ENCODE data around the gene NTRK2.
"Not testable (repeated sequence)": the region's sequence is repeated elsewhere in the genome, so short reads cannot be mapped to it uniquely, and the experiment has no call there.

NTRK2 gene

DNA sequence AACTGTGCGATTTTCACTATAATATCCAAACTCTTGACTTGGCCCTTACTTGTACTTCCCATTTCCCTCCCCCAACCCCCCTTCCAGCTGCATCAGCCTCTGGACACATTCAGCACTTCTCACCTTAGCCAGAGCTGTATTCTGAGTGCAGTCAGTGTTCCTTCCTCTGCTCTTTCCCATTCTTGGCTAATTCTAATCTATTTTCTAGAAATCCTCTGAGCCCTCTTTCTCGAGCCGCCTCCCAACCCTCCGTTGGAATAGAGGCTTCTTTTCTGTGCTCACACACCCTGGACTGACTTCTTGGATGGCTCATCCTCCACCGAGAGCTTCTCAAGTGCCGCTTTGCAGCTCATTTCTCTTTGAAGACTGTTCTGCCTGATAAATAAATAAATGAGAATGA, 188.8 kb downstream of the NTRK2 start:
- DNase-seq: no peak

DNA sequence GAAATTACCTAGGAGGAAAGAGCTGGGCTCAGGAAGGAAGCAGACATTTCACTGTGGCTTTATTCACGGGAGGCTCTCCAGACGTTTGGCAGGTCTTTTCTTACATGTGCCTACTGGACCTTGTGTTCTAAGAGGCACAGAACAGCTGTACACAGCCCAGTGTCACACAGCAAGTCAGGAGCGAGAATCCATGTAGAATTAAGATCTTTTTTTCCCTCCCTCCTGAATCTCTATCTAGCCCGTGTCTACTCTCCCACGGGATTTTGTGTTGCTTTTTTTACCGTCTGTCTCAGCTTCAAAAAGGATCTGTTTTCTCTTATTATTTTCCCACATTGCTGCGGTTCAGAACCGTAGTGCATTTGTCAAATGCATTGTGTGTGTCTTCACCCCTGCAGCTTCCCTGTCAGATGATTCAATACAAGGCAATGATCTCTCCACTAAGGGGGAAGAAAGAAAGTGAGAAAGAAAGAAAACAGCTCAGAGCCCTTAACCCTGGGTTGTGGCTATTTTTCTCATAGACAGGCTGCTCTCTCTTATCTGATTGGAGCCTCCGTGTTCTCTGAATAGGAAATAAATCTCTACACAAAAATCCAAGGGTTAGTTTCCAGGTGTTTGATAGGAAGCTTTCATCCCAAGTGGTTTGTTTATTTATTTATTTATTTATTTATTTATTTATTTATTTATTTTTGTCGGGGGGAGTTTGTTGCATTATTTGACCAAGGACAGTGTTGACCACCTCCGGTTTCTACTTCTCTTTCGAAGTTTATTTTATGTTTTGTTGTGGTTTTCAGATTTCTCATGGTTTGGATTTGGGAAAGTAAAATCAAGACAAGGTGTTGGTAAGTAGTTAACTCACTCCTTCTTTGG, 191.0 kb downstream of the NTRK2 start:
- no peak for DNase-seq

DNA sequence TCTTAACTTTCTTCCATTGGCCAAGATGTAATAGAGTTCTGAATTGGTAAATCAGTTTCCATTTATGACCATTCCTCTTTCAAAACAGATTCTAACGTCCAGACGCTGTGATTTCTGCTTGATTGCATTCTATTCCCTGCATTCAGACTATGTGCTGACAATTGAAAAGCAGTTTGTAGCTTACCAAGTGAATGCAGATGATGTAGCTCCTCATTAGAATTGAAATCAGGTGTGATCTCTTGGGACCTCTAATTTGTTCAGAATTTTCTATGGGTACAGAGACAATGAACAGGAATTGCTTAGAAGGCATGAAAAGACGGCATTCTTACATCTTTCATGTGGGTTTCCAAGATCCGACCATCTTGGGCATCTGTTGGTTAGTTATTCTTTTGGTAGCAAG, 191.9 kb downstream of the NTRK2 start:
- DNase-seq: no peak

DNA sequence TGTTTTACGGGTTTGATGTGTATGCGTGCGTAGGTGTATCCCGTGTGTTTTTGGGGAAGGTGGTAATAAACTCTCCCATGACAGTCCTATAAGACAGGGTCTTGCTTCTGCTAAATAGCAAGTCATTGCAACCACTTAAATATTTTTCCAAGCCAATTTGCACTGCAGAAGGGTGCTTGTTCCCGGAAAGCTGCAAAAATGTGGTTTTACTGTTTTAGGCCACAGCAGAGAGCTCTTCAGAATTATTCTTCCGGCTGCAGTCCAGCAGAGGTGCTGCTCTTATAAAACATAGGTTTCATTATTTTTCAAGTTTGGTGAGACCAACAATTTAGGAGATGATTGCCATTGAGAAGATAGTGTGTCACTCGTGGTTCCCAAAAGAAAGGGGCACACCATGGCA, 192.8 kb downstream of the NTRK2 start:
- DNase-seq: no peak

DNA sequence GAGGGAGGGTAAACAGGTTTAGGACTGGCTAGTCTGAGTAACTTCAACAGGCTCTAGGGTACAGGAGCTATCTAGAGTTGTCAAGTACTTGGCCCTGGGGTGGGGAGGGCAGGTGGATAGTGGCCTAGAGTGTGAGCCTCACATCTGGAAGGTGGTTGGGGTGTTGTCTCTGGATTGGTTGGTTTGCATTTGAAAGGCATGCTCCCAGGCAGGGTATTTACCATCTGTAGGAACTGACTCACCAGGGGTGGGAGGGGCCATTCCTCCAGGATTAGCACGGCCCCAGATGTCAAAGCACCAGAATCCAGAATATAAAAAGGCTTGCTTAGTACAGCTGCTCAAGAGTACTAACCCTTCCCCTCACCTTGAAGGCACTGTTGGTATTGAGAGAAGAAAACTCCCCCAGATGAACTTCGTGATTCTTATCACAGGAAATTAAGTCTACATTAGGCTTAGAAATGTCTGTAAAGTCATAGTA, 193.3 kb downstream of the NTRK2 start:
- no peak for DNase-seq

DNA sequence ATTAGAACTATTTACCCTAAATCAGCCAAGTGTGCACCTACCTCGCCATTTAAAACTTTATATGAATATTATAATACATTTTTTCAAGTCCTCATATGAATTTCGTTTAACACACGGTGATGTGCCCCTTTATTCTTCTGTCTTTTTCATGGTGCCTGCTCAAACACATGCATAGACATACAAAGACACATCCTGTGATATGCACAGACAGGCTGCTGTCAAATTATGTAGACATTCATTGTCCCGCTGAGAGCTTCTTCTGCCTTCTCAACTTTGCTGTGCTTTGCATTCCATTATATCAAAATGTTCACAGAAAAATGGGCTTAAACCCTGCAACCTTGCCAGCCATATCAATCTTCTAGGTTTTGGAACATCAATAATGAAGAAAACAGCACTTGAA, 193.8 kb downstream of the NTRK2 start:
- DNase-seq: no peak

DNA sequence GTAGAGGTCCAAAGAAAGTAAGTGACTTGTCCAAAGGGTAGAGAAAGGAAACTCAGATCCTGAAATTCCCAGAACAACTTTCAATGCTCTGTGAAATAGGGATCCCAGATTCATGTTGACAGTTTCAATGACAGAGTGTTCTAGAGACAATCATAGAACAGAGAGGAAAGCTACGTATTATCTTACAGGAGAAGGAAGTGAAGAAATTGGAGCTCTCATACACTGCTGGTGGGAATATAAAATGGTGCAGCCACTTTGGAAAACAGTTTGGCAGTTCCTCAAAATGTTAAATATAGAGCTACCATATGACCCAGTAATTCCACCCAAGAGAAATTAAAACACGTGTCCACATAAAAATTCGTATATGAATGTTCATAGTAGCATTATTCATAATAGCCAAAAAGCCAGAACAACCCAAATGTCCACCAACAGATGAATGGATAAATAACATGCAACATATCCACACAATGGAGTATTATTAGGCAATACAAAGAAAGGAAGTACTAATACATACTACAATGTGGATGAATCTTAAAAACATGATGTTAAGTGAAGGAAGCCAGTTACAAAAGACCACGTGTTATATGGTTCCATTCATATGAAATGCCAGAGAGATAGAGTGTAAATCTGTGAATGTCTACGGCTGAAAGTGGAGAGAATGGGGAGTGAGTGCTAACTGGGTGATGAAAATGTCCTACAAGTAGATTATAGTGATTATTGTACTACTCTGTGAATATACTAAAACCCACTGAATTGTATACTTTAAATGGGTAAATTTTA, 197.1 kb downstream of the NTRK2 start:
- no peak for DNase-seq

DNA sequence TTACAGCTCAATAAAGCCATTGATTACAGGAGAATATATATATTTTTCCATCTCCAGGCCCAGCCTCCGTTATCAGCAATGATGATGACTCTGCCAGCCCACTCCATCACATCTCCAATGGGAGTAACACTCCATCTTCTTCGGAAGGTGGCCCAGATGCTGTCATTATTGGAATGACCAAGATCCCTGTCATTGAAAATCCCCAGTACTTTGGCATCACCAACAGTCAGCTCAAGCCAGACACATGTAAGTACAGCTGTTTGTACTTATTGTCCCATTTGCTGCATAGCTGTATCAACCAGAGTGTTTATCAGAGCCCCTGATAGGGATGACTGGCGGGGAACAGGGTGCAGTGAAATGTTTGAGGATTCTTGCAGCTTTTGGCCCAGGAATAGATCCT, 197.7 kb downstream of the NTRK2 start:
- no peak for DNase-seq

DNA sequence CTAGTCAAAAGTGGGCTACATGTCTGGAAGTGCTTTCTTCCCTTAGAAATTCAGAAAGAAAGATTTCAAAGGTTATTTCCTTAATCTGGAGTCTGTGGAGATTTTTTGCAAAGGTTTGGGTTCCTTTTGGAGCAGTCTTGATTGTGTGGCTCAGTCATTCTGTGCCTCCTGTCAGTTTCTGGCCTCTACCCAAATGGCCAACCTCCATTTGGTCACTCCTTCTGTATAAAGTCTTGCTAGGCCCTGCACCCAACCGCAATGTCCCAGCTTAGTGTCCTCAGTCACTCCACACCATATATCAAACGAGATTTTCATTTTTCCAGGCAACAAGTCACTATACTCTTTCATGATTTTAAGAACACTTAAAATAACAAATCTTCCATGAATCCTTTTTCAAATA, 199.6 kb downstream of the NTRK2 start:
- no peak for DNase-seq

DNA sequence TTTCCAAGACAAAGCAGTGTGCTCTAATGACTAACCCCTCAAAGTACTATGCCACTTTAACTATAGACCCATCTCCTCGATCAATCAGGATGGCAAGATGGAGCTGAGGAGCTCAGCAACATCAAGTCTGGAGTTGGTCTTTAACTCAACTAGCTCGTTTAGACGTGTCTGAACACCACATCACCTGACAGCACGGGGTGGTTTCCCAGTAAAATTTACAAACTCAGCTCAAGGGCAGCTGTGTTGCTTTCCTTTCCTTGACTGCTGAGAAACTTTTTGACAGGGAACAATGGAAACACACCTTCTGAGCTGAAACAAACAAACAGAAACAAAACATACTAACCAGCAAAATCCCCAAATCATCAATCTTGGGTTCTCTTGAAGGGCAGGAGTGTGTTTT, 202.5 kb downstream of the NTRK2 start:
- no peak for DNase-seq

DNA sequence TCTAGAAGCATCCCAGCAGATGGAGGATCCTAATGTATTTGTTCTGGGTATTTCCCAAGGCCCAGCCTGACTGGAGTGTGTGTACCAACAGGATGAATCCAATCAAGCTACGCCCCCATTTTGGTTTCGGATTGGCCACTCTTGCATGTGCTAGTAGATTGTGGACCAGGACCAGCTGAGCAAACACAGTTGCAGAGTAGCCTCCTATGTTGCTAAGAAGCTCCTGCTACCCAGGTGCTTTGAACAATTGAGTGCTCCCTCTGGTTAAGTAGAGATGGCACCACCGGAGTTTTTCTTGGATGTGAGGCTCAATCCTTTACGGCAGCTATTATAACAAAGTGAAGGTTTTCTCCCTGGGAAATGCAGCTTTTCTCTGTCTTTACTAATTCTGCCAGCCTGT, 204.5 kb downstream of the NTRK2 start:
- no peak for DNase-seq

DNA sequence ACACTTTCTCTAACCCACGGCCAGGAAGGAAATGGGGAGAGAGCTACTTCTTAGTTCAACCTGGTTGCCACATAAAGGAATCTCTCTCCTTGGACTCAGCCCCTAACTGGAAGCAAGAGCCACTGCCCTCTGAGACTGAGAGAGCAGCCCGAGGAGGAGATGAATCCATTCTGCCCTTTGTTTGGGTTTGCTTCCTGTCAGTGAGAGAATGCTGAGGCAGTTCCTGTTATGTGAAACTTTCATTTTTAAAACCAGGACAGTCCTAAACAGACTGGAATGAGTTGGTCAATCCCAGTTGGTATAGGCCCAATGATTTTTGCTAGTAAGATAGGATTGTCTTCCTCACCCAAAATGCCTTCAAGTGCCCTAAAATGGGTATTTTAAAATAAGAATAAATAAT, 205.1 kb downstream of the NTRK2 start:
- no peak for DNase-seq

DNA sequence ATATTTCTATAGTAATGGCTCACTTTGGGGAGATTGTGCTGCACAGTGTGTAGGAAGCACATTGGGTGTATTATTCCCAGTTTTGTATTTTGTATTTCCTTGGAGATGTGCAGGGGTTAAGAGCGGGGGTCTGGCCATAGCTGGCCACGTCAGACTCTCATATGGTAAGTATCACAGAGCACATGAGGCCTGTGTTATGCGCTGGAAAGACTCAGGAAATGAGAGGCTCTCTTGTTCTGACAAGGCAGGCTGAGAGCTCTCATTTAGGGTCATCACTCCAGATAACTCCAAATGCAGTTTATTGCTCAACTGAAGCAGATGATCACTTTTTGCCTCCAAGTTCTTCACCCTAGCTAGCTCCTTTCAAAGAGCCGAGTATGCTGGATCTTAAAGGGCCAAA, 205.7 kb downstream of the NTRK2 start:
- DNase-seq: no peak

DNA sequence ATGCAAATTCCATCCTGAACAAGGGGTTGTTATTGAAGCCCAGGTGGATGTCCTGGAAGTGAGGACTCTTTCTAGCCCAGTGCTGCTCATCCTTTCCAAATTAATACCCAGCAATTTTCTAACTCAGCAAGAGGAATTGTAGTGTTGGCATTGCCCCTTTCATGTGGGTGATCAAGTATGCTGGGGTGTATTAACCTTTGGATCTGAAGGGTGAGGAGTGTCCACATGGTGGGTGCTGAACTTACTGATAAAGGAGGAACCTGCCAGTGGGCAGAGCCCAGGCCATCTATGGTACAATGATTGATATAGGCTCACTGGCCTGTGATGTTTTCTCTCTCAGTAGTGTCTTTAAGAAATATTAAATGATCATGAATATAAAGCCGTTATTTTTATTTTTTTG, 210.1 kb downstream of the NTRK2 start:
- DNase-seq: no peak

DNA sequence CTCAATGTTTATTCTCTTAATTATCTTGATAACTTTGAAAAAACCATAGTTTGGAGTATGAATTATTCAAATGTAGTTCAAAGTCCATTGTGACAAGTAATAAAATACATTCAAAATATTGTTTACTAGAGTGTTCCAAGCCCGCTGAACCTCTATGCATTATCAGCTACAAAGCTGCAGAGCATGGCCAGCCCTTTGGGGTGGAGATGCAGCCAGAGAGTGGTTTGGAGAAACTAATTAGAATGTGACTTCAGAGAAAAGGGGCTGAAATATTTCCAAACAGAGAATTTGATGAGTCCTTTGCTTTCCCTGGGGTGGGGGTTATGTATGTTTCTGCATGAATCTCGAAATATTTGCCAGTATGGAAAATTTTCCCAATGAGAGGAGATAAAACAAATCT, 211.3 kb downstream of the NTRK2 start:
- no peak for DNase-seq

DNA sequence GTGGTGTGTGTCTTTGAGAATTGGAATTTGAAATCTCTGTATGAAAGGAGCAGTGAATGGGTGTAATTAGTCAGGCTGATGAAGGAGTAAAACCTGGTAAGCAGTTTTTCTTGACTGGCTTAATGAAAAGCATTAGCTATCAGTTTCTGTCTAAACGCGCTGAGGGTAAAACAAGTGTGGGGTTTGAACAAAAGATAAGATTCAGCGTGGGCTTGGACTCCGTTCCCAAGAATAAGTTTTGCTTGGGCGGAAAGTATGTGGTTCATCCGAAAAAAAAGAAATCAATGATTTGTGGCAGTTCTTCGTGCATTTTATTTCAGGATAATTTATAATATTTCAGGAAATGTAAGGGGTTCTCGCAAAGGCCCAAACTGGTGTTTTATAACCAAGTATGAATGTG, 217.3 kb downstream of the NTRK2 start:
- DNase-seq: no peak

DNA sequence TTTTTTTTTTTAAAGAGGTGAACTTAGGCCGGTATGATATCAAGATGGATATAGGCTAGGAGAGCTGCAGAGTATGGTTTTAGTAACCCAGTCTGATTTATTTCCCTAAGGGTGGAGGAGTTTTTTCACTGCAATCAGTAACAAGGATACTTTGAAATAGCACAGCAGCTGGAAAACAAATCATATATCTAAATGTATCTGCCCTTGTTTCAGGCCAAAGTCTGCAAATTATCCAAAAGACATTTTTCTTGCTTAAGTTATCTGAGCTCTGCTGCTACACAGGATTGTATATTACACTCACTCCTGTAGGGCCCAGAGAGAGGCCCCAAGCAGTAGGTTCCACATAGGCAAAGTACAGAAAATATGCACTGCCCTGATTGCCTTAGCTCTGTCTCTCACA, 222.4 kb downstream of the NTRK2 start:
- DNase-seq: no peak

DNA sequence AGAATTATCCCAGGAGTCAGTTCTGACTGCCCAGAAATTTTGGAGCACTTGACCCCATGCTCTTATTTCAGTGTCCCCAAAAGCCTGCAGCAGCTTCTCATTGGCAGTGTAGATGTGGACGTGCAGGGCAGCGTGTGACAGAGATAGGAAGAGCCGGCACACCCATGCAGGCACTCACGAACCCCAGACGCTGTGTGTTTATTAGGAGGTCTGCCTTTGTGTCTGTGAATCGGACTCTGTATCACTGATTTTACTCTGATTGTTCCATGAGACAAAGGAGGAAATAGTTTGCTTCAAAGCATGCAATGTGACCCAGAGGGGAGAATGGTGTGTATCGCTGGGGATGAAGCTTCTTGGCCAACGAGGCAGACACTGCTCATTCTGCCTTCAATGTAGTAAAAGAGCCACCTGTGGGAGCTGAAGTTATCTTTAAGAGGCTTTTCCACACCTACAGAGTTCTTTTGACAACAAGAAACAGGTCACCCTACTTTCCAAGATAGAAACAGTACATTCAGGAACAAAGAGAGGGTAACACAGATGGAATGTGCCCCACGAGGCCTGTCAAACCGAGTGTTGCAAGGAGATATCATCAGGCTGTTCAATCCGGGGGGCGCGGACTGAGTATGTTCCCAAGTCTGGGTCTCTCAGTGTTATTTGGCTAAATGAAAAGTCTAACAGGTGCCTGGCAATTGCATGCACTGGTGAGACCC, 224.0 kb downstream of the NTRK2 start:
- DNase-seq: no peak

DNA sequence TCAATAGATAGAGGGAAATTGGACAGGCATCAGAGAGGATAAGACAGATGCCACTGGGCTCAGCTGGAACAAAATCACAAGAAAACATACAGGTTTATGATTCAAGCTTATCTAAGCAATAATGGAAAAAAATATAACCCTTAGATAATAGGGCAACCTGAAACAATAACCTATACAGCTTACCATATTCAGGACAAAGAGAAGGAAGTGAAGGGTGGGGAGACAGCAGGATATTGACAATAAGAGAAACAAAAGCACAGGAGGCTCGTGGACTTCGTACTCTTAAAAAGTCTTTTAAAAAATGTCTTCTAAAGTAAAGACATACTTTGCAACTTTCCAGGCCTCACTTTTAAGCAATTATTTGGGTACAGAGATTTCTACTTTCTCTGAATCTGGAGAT, 225.3 kb downstream of the NTRK2 start:
- DNase-seq: no peak

DNA sequence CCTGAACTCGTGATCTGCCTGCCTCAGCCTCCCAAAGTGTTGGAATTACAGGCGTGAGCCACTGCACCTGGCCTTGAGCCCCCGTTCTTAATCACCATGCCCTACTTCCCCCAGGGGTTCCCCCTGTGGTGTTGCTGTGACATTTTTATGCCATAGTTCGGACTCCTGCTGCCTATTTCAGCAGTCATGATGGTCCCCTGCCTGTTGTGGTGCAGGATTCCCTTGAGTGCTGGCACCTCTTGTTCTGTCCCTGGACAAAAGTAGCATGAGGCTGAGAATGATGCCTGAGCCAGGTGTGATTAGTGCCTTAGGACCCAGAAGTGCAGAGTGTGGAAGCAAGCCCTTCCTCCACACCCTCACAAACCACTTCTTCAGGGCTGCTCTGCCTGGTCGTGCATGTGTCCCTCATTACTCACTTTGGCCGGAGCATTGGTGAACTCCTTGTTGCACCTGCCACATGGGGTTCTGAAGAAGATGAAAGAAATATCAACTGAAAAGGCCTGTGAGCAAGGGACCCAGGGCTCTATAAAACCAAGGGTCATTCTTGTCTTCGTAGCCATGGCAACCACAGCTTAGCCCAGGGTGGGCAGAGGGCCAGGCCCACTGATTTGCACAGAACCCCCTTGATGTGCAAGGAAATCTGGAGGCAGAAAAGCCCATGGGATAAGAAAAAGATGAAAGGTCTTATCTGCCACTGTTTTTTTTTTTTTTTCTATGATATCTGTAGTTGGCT, 228.0 kb downstream of the NTRK2 start:
- no peak for DNase-seq

DNA sequence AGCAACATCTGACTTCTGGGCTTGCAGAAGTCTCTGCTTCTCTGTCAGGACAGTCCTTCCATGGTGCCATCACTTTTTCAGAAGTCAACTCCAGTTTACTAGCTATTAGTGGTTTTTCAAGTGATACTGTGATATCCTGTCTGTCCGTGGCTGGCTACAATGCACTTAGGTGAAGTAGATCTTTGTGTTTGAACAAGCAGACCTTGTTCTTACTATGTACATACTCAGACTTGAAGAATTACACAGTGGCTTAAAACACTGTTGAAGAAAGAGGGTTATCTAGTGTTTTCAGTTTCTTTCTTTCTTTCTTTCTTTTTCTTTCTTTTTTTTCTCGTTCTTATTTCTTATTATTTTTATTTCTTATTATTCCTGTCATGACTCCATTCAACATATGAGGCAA, 228.7 kb downstream of the NTRK2 start:
- DNase-seq: no peak

DNA sequence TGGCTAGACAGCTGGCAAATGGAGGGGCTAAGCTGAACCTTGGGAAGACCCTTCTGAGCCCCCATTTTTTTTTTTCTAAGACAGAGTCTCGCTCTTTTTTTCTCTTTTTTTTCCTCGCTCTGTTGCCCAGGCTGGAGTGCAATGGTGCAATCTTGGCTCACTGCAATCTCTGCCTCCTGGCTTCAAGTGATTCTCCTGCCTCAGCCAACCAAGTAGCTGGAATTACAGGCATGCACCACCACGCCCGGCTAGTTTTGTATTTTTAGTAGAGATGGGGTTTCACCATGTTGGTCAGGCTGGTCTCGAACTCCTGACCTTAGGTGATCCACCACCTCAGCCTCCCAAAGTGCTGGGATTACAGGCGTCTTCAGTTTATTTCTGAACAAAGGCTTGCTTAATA, 229.1 kb downstream of the NTRK2 start:
- not testable (repeated sequence) for DNase-seq

DNA sequence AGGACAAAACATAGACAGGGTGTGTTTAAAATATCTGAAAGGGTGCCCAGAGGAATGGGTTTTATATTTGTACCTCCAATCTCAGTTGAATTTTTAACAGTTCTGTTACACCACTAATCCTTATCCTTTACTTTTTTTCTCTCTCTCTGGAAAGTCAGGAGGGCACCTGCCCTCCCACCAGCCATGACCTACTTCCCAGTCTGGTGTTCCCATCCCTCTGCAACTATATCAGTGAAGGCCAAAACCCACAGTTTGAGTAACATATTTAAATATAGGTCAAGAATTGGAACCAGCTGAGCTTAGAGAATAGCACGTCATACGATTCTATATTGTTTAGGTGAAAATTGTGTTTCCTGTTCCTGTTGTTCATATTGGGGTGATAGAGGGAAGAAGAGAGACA, 229.8 kb downstream of the NTRK2 start:
- DNase-seq: no peak

Data from NCI-H2029 (cell line).